HepG2 (cell line): ENCODE data around the gene CLMP. TPM values are rescaled to one million over a fixed set of nuclear protein-coding genes. Genes with fewer than 3 reads are reported as not detected.

Experiments used
- JUNB ChIP-seq: sonication (generic); formaldehyde crosslinking; IDR thresholded peaks from 2 replicates; pipeline ENCODE4 v1.8.0; 2022; ENCODE audit warnings: missing genetic modification reagents, mild to moderate bottlenecking, borderline replicate concordance
- MEIS1 ChIP-seq: sonication (generic); formaldehyde crosslinking; IDR thresholded peaks from 2 replicates; pipeline ENCODE4 v1.9.0; 2021; ENCODE audit warnings: mild to moderate bottlenecking, missing genetic modification reagents, moderate library complexity, borderline replicate concordance
- PAWR ChIP-seq: sonication (generic); formaldehyde crosslinking; IDR thresholded peaks from 2 replicates; pipeline ENCODE4 v1.4.0; 2020; ENCODE audit warnings: missing genetic modification reagents, mild to moderate bottlenecking, borderline replicate concordance
- POLR2G ChIP-seq: fragments of 200-400 bp; formaldehyde crosslinking; IDR thresholded peaks from 2 replicates; pipeline ENCODE4 v1.6.1; 2018; ENCODE audit warnings: mild to moderate bottlenecking, low read depth, low read length, moderate library complexity
- PPARG ChIP-seq: conservative IDR thresholded peaks from 2 replicates; pipeline ENCODE4 v1.6.1; 2016; ENCODE audit warnings: missing biosample characterization, missing genetic modification reagents
- RAD51 ChIP-seq: fragments of 450-650 bp; IDR thresholded peaks from 2 replicates; pipeline ENCODE4 v1.6.1; 2016; ENCODE audit warnings: borderline replicate concordance
- RBM22 ChIP-seq: fragments of 200-400 bp; formaldehyde crosslinking; optimal IDR thresholded peaks from 2 replicates; pipeline ENCODE3; 2017; ENCODE audit warnings: mild to moderate bottlenecking, low read length, moderate library complexity
- REXO4 ChIP-seq: sonication (generic); formaldehyde crosslinking; IDR thresholded peaks from 2 replicates; pipeline ENCODE4 v1.8.0; 2022; ENCODE audit warnings: missing genetic modification reagents, mild to moderate bottlenecking, borderline replicate concordance
- SMAD1 ChIP-seq: sonication (generic); formaldehyde crosslinking; IDR thresholded peaks from 2 replicates; pipeline ENCODE4 v1.4.0; 2020; ENCODE audit warnings: missing genetic modification reagents, low read depth, mild to moderate bottlenecking, borderline replicate concordance
- ZFP90 ChIP-seq: sonication (generic); formaldehyde crosslinking; IDR thresholded peaks from 2 replicates; pipeline ENCODE4 v1.8.0; 2022; ENCODE audit warnings: missing genetic modification reagents, mild to moderate bottlenecking, inconsistent platforms, borderline replicate concordance
- ZNF230 ChIP-seq: sonication (generic); formaldehyde crosslinking; IDR thresholded peaks from 2 replicates; pipeline ENCODE4 v1.4.0; 2020; ENCODE audit warnings: mild to moderate bottlenecking, missing genetic modification reagents
- ZNF430 ChIP-seq: sonication (generic); formaldehyde crosslinking; IDR thresholded peaks from 2 replicates; pipeline ENCODE4 v1.9.0; 2021; ENCODE audit warnings: mild to moderate bottlenecking, missing genetic modification reagents
- ZNF605 ChIP-seq: sonication (generic); formaldehyde crosslinking; IDR thresholded peaks from 2 replicates; pipeline ENCODE4 v1.8.0; 2022; ENCODE audit warnings: mild to moderate bottlenecking, missing genetic modification reagents
- ZNF614 ChIP-seq: IDR thresholded peaks from 2 replicates; pipeline ENCODE4 v1.6.1; 2018; ENCODE audit warnings: missing biosample characterization, missing genetic modification reagents, inconsistent platforms, borderline replicate concordance
- ZSCAN20 ChIP-seq: sonication (generic); formaldehyde crosslinking; IDR thresholded peaks from 2 replicates; pipeline ENCODE4 v1.4.0; 2020; ENCODE audit warnings: missing genetic modification reagents, mild to moderate bottlenecking, borderline replicate concordance
- polyA plus RNA-seq, 8 experiments: library from polyadenylated mRNA; depleted of rRNA in 3 of 8; stranded (reverse) in 7 of 8; unstranded in 1 of 8; fragments of >200 nt; fragmentation: Illumina TruSeq in 4 of 8; extraction: Trizol in 4 of 8; gene quantifications; 2 replicates each; pipeline versions ENCODE4 v1.2.1 to v1.2.3, GENCODE V29; 2011 to 2016; ENCODE audit warnings: low read depth in 4 of 8, missing spikeins in 1 of 8, mixed read lengths in 1 of 8; ENCODE audit not compliant: insufficient read depth in 1 of 8
- total RNA-seq, 5 experiments: library from RNA; depleted of rRNA; stranded (reverse); fragments of >200 nt; fragmentation: Illumina TruSeq; extraction: Trizol; gene quantifications; 2 replicates each; pipeline ENCODE4 v1.2.3, GENCODE V29; 2016; ENCODE audit warnings: low read depth in 1 of 5
- TF ChIP-seq, protein P1 (sequence below): sonication (generic); formaldehyde crosslinking; IDR thresholded peaks from 2 replicates; pipeline ENCODE4 v1.4.0; 2020; ENCODE audit warnings: missing genetic modification reagents, borderline replicate concordance
- TF ChIP-seq, protein P2 (sequence below): sonication (generic); formaldehyde crosslinking; IDR thresholded peaks from 2 replicates; pipeline ENCODE4 v1.8.0; 2022; ENCODE audit warnings: mild to moderate bottlenecking, missing genetic modification reagents; ENCODE audit not compliant: insufficient replicate concordance

CLMP gene
- total and polyA plus RNA-seq, 2 of the 13 experiments (the other 11 are each of a cell fraction or from before 2014, with no cell fraction given) = not detected

DNA sequence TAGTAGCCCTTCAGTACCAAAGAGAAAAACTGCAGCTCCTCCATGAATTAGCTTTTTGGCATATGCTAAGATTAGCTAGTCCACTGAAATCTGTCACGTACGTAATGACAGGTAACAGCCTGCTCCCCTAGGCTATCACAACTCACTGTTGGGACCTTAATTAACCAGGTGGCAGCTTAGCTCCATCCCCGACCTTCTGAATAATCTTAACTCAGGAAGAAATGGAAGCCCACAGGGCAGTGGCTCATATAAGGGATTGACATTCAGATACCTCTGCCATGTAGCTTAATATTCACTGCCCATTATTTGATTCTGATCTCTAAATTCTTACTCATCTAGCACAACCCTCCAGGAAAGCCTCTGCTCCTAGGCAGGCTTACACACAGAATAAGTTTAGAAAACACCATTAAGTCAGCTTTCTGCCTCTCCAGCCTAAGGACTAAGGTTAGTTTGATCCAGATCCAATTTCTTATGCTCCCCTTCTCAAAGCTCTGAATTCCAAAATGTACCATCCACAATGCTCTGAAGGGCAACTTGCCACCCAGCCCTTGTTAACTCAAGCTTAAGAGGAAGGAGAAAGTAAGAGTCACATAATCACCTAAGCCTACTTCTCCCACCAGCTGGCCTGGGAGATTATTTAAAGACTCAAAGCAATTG lies 138.1 kb downstream of the CLMP start (continued):
- no peak for TF ChIP-seq PPARG (CRISPR knock-in tag)
- TF ChIP-seq, protein P1, sequence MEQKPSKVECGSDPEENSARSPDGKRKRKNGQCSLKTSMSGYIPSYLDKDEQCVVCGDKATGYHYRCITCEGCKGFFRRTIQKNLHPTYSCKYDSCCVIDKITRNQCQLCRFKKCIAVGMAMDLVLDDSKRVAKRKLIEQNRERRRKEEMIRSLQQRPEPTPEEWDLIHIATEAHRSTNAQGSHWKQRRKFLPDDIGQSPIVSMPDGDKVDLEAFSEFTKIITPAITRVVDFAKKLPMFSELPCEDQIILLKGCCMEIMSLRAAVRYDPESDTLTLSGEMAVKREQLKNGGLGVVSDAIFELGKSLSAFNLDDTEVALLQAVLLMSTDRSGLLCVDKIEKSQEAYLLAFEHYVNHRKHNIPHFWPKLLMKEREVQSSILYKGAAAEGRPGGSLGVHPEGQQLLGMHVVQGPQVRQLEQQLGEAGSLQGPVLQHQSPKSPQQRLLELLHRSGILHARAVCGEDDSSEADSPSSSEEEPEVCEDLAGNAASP (CRISPR knock-in tag) = no peak
- TF ChIP-seq MEIS1 (CRISPR knock-in tag) = no peak
- no peak for TF ChIP-seq ZSCAN20 (CRISPR knock-in tag)
- no peak for TF ChIP-seq PAWR (CRISPR knock-in tag)
- TF ChIP-seq ZNF614 = no peak
- TF ChIP-seq ZNF230 (CRISPR knock-in tag) = no peak
- TF ChIP-seq REXO4 (CRISPR knock-in tag) = no peak
- no peak for TF ChIP-seq ZNF605 (CRISPR knock-in tag)
- TF ChIP-seq, protein P2, sequence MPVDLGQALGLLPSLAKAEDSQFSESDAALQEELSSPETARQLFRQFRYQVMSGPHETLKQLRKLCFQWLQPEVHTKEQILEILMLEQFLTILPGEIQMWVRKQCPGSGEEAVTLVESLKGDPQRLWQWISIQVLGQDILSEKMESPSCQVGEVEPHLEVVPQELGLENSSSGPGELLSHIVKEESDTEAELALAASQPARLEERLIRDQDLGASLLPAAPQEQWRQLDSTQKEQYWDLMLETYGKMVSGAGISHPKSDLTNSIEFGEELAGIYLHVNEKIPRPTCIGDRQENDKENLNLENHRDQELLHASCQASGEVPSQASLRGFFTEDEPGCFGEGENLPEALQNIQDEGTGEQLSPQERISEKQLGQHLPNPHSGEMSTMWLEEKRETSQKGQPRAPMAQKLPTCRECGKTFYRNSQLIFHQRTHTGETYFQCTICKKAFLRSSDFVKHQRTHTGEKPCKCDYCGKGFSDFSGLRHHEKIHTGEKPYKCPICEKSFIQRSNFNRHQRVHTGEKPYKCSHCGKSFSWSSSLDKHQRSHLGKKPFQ = no peak
- TF ChIP-seq SMAD1 (CRISPR knock-in tag) = no peak
- no peak for TF ChIP-seq ZNF430 (CRISPR knock-in tag)
- no peak for TF ChIP-seq JUNB (CRISPR knock-in tag)
- TF ChIP-seq POLR2G = peak; percentile 16; the same call in 1 of the 2 replicates
- TF ChIP-seq ZFP90 = no peak
- no peak for TF ChIP-seq RAD51
- TF ChIP-seq RBM22 = peak; percentile 90
- TF ChIP-seq, all 625 proteins: peak for 5
